HUES64 (cell line): ENCODE measurements around the gene CRAMP1.
"Not testable (repeated sequence)": the region's sequence is repeated elsewhere in the genome, so short reads cannot be mapped to it uniquely, and the experiment has no call there.

ENCODE experiments used
- H3K27ac ChIP-seq: 2 replicates; pipeline ENCODE4 v1.7.0; 2013; ENCODE audit warnings: low read depth, low read length, inconsistent platforms
- H3K27me3 ChIP-seq: 2 replicates; pipeline ENCODE4 v1.6.1; 2013; ENCODE audit warnings: mild to moderate bottlenecking, low read length; ENCODE audit not compliant: insufficient read depth
- H3K36me3 ChIP-seq: 2 replicates; pipeline ENCODE4 v1.6.1; 2013; ENCODE audit warnings: mild to moderate bottlenecking, low read length; ENCODE audit not compliant: insufficient read depth
- H3K4me1 ChIP-seq: 2 replicates; pipeline ENCODE4 v1.6.1; 2013; ENCODE audit warnings: mild to moderate bottlenecking, low read length, moderate library complexity; ENCODE audit not compliant: insufficient read depth
- H3K4me3 ChIP-seq: 2 replicates; pipeline ENCODE4 v1.5.1; 2013; ENCODE audit warnings: mild to moderate bottlenecking, low read length, moderate library complexity
- H3K9ac ChIP-seq: 2 replicates; pipeline ENCODE4 v1.6.1; 2013; ENCODE audit warnings: mild to moderate bottlenecking, low read depth, low read length
- H3K9me3 ChIP-seq: 2 replicates; pipeline ENCODE4 v1.6.1; 2013; ENCODE audit warnings: low read depth, low read length; ENCODE audit not compliant: insufficient read depth
- WGBS: fragments of 150-250, 120-280 bp; methylation state at CpG from one replicate; pipeline ENCODE4 v1.1.7; 2013; ENCODE audit warnings: missing lambda C conversion rate; 5-methylcytosine and 5-hydroxymethylcytosine counted together

CRAMP1 gene

DNA sequence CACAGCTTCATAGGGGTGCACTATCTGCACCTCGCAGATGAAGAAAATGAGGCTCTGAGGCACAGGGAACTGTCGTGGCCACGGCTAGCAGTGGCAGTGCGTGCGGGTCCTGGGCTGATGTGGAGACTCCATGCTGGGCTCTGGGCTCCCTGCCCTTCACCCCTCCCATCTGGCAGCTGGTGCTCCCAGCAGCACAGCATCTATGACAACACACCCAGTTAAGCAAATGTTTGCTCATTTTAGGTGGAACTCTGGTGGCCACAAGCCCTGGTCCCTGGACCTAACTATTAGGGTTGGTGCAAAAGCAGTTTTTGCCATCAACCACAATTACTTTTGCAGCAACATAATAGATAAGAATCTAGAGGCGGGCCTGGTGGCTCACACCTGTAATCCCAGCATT lies 31.2 kb upstream of the CRAMP1 start:
- H3K36me3 ChIP-seq, result peaks cover 61% of the 10 kb centered on the region
- no peak overlapping the region for H3K4me3 ChIP-seq
- H3K9ac ChIP-seq, result no peak overlapping the region
- no peaks in the 10 kb centered on the region for H3K4me1 ChIP-seq
- no peaks in the 10 kb centered on the region for H3K27me3 ChIP-seq
- WGBS, result 90% methylated on average over 6 of the region's 6 CpGs
- no peak overlapping the region for H3K27ac ChIP-seq
- H3K9me3 ChIP-seq, result no peaks in the 10 kb centered on the region

DNA sequence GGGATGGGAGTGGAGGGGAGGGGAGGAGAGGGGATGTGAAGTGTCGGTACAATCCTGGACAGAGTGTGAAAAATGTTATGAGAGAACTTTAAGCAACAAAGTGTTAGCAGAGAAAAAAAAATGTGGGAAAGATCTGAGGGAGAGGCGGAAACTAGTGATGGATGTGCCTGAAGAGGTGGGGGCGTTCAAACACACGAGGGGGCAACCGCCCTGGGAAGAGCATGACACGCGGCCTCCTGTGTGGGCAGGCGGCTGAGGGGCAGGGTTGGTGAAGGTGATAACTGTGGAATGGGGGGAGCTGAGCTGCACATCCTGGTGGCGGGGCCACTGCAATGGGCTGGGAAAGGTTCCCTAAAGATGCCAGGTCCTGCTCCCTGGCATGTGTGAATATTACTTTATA lies 30.4 kb upstream of the CRAMP1 start:
- Histone ChIP-seq H3K27ac (no peak overlapping the region), H3K4me3 (no peak overlapping the region), H3K9ac (no peak overlapping the region), H3K27me3 (no peaks in the 10 kb centered on the region), H3K9me3 (no peaks in the 10 kb centered on the region), H3K4me1 (no peaks in the 10 kb centered on the region), H3K36me3 (peaks cover 65% of the 10 kb centered on the region)
- 92% methylated on average over 9 of the region's 9 CpGs for WGBS

DNA sequence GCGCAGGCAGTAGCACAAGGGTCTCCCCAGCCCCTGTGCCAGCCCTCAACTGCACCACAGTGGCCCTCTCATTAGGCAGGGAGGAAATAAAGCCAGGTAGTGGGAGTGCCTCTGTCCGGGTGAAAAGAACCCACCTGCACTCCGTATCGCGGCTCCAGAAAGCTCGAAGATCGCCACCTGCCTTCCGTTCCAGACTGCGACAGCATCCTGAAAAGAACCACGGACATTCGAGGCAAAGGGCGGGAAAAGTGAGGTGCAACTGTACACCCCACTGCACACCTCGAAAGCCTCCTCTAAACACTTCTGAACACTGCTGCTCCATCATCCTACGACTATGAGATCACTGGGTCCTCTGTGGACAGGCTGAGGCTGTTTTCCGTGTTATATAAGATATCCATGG lies 29.0 kb upstream of the CRAMP1 start:
- no peaks in the 10 kb centered on the region for H3K4me1 ChIP-seq

DNA sequence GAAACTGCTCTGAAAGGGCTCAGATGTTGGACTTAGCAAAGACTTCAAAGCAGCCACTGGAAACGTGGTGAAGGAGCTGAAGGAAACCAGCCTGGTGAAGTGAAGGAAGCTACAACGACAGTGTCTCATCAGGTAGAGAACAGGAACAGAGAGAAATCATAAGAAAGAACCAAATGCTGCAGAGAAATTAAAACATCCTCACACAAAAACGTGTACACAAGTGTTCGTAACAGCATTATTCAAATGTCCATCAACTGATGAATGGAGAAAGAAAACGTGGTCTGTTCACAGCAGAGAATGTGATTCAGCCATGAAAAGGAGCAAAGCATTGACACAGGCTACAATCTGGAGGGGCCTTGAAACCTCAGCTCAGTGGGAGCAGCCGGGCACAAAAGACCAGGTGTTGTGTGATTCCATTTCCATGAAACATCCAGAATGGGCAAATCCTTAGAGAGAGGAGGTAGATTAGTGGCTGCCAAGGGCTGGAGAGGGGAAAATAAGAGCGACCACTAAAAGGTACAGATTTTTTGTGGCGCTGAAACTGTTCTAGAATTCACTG lies 27.2 kb upstream of the CRAMP1 start:
- Histone ChIP-seq H3K9me3 (no peaks in the 10 kb centered on the region), H3K36me3 (peaks cover 67% of the 10 kb centered on the region), H3K27ac (no peak overlapping the region), H3K27me3 (no peaks in the 10 kb centered on the region), H3K9ac (no peak overlapping the region), H3K4me3 (no peak overlapping the region), H3K4me1 (no peaks in the 10 kb centered on the region)
- 89% methylated on average over 8 of the region's 8 CpGs for WGBS

More for the DNA sequence above, 29.0 kb upstream of the CRAMP1 start:
- Histone ChIP-seq H3K4me3 (no peak overlapping the region), H3K9me3 (no peaks in the 10 kb centered on the region), H3K27ac (no peak overlapping the region), H3K9ac (no peak overlapping the region), H3K27me3 (no peaks in the 10 kb centered on the region), H3K36me3 (peaks cover 72% of the 10 kb centered on the region)
- 92% methylated on average over 14 of the region's 15 CpGs for WGBS

DNA sequence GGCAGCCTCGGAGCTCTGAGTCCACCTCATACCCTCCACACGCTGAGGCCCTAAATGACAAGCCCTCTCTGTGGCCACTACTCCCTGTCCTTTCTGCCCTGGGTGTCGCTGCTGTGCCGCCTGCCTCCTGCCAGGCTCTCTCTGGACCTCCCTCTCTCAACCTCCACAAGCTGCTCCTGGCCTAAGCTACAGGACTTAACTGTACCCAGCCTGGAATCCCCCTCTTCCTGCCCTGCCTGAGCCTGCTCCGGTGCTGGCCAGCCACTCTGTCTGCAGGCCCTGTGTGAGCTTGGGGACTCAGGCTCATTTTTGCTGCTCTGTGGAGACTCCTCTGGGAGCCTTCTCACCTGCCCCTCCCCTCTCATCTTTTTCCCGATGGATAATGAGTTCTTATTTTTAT lies 21.8 kb upstream of the CRAMP1 start:
- no peak overlapping the region for H3K4me3 ChIP-seq
- 95% methylated on average over 5 of the region's 6 CpGs for WGBS
- no peak overlapping the region for H3K9ac ChIP-seq
- H3K27me3 ChIP-seq, result no peaks in the 10 kb centered on the region
- H3K9me3 ChIP-seq, result no peaks in the 10 kb centered on the region
- no peak overlapping the region for H3K27ac ChIP-seq
- no peaks in the 10 kb centered on the region for H3K4me1 ChIP-seq
- peaks cover 25% of the 10 kb centered on the region for H3K36me3 ChIP-seq

DNA sequence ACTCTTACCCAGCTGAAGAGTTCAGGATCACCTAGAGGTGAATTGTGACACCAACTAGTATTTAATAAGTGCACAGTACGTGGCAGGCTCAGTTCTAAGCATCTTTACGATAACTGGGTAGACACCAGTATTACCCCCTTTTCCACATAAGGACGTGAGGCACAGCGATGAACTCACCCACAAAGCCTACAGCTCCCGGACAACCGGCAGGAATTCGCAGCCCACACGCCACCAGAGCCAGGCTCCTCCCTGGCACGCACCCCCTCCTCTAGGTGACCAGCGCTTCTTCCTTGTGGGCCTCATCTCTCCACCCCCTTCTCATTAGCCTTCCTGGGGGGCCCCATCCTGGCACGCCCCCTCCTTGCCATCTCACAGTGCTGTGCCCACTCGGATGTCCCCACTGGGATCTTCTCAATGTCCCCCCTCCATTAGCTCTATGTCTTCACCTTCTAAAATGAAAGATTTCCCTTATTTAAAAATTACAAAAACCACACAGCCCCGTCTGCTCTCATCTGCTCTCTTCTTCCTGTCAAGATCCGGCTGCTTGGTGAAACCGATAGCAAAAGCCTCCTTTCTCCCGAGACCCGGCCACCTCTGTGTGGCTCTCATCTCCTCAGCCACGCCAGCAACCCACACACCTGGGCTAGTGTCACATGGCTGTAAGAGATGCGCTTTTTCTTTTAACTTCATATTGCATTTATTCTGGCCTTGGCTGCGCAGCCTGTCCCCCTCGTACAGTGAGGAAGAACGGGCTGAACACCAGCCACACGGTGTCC lies 21.0 kb upstream of the CRAMP1 start:
- 94% methylated on average over 23 of the region's 23 CpGs for WGBS
- Histone ChIP-seq H3K27me3 (no peaks in the 10 kb centered on the region), H3K9ac (no peak overlapping the region)

DNA sequence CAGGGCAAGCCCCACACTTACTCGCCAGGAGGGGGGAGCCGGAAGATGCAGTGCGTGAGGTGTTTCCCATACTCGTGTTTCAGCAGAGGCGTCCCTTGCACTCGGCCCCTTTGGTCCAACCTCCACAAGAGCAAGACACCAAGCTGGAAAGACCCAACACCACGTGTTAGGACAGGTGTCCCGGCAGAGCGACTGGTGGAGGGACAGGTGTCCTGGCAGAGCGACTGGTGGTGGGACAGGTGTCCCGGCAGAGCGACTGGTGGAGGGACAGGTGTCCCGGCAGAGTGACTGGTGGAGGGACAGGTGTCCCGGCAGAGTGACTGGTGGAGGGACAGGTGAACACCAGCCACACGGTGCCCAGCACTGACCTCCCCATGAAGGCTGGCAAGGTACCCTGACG lies 19.7 kb upstream of the CRAMP1 start:
- 94% methylated on average over 16 of the region's 16 CpGs for WGBS
- Histone ChIP-seq H3K27ac (no peak overlapping the region), H3K9me3 (peaks cover 3% of the 10 kb centered on the region; the same call in 1 of the 2 replicates), H3K36me3 (peaks cover 19% of the 10 kb centered on the region), H3K4me1 (no peaks in the 10 kb centered on the region), H3K9ac (no peak overlapping the region), H3K27me3 (no peaks in the 10 kb centered on the region), H3K4me3 (no peak overlapping the region)

More for the DNA sequence above, 21.0 kb upstream of the CRAMP1 start:
- H3K27ac ChIP-seq, result no peak overlapping the region
- no peak overlapping the region for H3K4me3 ChIP-seq
- H3K4me1 ChIP-seq, result no peaks in the 10 kb centered on the region
- H3K9me3 ChIP-seq, result no peaks in the 10 kb centered on the region
- peaks cover 20% of the 10 kb centered on the region for H3K36me3 ChIP-seq

DNA sequence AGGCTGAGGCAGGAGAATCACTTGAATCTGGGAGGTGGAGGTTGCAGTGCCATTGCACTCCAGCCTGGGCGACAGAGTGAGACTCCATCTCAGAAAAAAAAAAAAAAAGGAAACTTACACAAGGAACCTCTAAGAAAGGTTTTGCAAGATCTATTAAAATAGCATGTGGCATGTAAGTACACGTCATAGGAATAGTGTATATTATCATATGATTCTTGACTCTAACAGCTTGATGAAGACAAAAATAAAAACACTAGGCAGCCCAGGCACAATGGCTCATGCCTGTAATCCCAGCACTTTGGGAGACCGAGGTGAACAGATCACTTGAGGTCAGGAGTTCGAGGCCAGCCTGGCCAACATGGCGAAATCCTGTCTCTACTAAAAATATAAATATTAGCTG lies 16.6 kb upstream of the CRAMP1 start:
- not testable (repeated sequence) for H3K9ac ChIP-seq, H3K27ac ChIP-seq, H3K9me3 ChIP-seq, H3K27me3 ChIP-seq, H3K4me1 ChIP-seq, H3K4me3 ChIP-seq
- WGBS, result 100% methylated on average over 4 of the region's 5 CpGs
- peaks cover 13% of the 10 kb centered on the region; the same call in 1 of the 2 replicates for H3K36me3 ChIP-seq

DNA sequence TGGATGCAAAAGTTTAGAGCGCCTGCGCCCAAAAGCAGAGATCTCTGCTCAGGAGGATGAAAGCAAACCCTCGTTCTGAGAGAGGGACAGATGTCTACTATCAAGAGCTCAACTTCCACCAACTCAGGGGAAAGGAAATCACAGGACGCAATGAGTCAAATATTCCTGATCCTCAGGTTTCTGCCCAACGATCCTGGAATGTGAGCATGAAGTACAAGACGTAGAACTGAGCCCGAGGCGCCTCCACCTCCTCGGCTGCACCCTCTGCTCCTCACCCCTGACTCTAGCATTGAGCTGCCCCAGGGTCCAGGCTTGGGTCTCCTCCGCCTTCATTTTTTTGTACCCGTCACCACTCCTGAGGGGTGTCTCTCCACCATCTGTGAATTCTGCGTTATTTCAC lies 15.6 kb upstream of the CRAMP1 start:
- Histone ChIP-seq H3K27me3 (no peaks in the 10 kb centered on the region), H3K4me1 (no peaks in the 10 kb centered on the region), H3K9ac (no peak overlapping the region), H3K36me3 (peaks cover 23% of the 10 kb centered on the region), H3K27ac (no peak overlapping the region), H3K9me3 (peaks cover 6% of the 10 kb centered on the region), H3K4me3 (no peak overlapping the region)
- WGBS, result 97% methylated on average over 12 of the region's 12 CpGs

DNA sequence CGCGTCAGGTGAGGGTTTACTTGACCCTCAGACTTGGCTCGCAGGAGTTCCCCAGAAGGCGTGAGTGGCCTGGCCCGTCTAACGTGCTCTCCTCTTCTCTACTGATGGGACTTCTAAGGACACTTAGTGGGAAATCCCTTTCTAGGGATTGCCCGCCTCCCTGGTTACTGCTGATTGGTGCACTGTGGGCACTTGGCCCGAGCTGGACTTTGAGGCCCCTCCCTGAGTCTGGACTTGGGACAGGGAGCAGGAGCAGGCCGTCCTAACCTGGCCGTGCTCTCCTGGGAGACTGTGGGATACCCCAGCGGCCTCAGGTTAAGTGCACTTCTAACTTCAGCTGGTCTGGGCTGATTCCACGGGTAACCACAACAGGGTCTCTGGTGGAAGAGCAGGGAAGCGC lies 15.0 kb upstream of the CRAMP1 start:
- no peaks in the 10 kb centered on the region for H3K4me1 ChIP-seq
- WGBS, result 96% methylated on average over 13 of the region's 13 CpGs

DNA sequence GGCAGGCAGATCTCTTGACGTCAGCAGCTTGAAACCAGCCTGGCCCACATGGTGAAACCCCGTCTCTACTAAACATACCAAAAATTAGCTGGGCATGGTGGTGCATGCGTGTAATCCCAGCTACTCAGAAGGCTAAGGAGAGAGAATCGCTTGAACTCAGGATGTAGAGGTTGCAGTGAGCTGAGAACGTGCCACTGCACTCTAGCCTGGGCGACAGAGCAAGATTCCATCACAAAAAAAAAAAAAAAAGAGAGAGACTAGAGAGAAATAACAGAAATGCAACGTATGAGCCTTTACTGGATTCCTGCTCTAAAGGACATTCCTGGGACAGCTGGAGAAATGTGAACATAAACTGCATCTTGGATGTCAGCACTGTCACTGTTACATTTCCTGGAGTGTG lies 11.1 kb upstream of the CRAMP1 start:
- H3K9ac ChIP-seq, result no peak overlapping the region
- peaks cover 31% of the 10 kb centered on the region for H3K36me3 ChIP-seq
- no peak overlapping the region for H3K27ac ChIP-seq
- 91% methylated on average over 7 of the region's 7 CpGs for WGBS
- no peaks in the 10 kb centered on the region for H3K4me1 ChIP-seq
- no peak overlapping the region for H3K4me3 ChIP-seq
- H3K27me3 ChIP-seq, result no peaks in the 10 kb centered on the region
- H3K9me3 ChIP-seq, result peaks cover 6% of the 10 kb centered on the region

More for the DNA sequence above, 15.0 kb upstream of the CRAMP1 start:
- Histone ChIP-seq H3K4me3 (no peak overlapping the region), H3K27ac (no peak overlapping the region), H3K27me3 (no peaks in the 10 kb centered on the region), H3K36me3 (peaks cover 27% of the 10 kb centered on the region), H3K9ac (no peak overlapping the region), H3K9me3 (peaks cover 6% of the 10 kb centered on the region)
